K562 (cell line): ENCODE data around the gene GTPBP6. TPM values are rescaled to one million over a fixed set of nuclear protein-coding genes. Genes with fewer than 3 reads are reported as not detected.

ENCODE experiments used
- ATAC-seq: fragments of 200-7000 bp; cut with Tn5 transposase; 3 replicates; pipeline ENCODE4 v1.9.1; 2020; ENCODE audit warnings: moderate library complexity
- BruUV-seq: library from RNA; stranded (reverse); fragments of 400-500 nt; replicated peaks from 2 replicates; lab custom pipeline; 2021; lab: Mats Ljungman, UMichigan
- CTCF ChIA-PET: fragments of 300-600 bp; formaldehyde crosslinking; extraction: SDS; loops from one replicate; lab custom pipeline; 2021; ENCODE audit warnings: low intra/inter-chr PET ratio; lab: Yijun Ruan, JAX
- POLR2A ChIA-PET: fragments of 300-600, 350-650 bp; sonication (Branson Sonifier 250); formaldehyde crosslinking; extraction: SDS; loops from one replicate; lab custom pipeline; 2021; ENCODE audit warnings: antibody characterized with exemption, inconsistent platforms; lab: Yijun Ruan, JAX
- DNase-seq, 4 experiments: peaks; one replicate each; pipeline versions ENCODE4 v3.0.0 to v3.0.0-alpha.2; 2011 to 2018; ENCODE audit warnings: low spot score in 3 of 4, mixed read lengths in 3 of 4; ENCODE audit errors: extremely low read depth in 1 of 4
- FAIRE-seq: peaks from 2 replicates; lab custom pipeline; 2011; peaks lifted over from hg19 to GRCh38; lab: Jason Lieb, UNC
- H2AFZ ChIP-seq: 2 replicates; pipeline ENCODE4 v1.6.0; 2011; ENCODE audit warnings: low read depth, low read length, control low read depth, inconsistent platforms
- H3K27ac ChIP-seq: fragments of 200-600 bp; 3 replicates; pipeline ENCODE4 v1.8.0; 2011; ENCODE audit warnings: low read depth, mild to moderate bottlenecking, control low read depth, inconsistent platforms, low read length, moderate library complexity, mixed read lengths; ENCODE audit errors: extremely low read depth
- H3K27me3 ChIP-seq, 2 experiments: fragments of 300-600 bp in 1 of 2; 2 replicates in 1 of 2; 3 replicates in 1 of 2; pipeline versions ENCODE4 v1.6.0 to v1.8.0; 2011; ENCODE audit warnings: inconsistent platforms in 2 of 2, low read length in 2 of 2, mild to moderate bottlenecking in 1 of 2, mixed read lengths in 1 of 2, moderate library complexity in 1 of 2; ENCODE audit not compliant: control insufficient read depth in 2 of 2, insufficient read depth in 2 of 2
- H3K36me3 ChIP-seq: fragments of 300-600 bp; 3 replicates; pipeline ENCODE4 v1.8.0; 2011; ENCODE audit warnings: mild to moderate bottlenecking, low read length, inconsistent platforms; ENCODE audit not compliant: control insufficient read depth, insufficient read depth
- H3K4me1 ChIP-seq, 2 experiments: fragments of 200-600 bp in 1 of 2; replicated peaks in 1 of 2; 2 replicates in 1 of 2; 3 replicates in 1 of 2; pipeline versions ENCODE4 v1.5.1 to v1.8.0; 2011; ENCODE audit warnings: inconsistent platforms in 2 of 2, low read length in 2 of 2, mild to moderate bottlenecking in 1 of 2, mixed read lengths in 1 of 2, moderate library complexity in 1 of 2; ENCODE audit not compliant: control insufficient read depth in 2 of 2, insufficient read depth in 2 of 2
- H3K4me2 ChIP-seq: 2 replicates; pipeline ENCODE4 v1.6.1; 2011; ENCODE audit warnings: low read length, control low read depth, inconsistent platforms, mixed read lengths; ENCODE audit not compliant: insufficient read depth
- H3K4me3 ChIP-seq: fragments of 200-600 bp; sonication (generic), shearing (Covaris generic); 2 replicates; pipeline ENCODE4 v1.5.1; 2016; ENCODE audit warnings: control low read depth, inconsistent platforms
- H3K79me2 ChIP-seq: fragments of 200-600 bp; 3 replicates; pipeline ENCODE4 v1.8.0; 2011; ENCODE audit warnings: low read length, inconsistent platforms; ENCODE audit not compliant: control insufficient read depth, insufficient read depth
- H3K9ac ChIP-seq, 2 experiments: 2 replicates each; pipeline versions ENCODE4 v1.6.0 to v1.6.1; 2011; ENCODE audit warnings: low read depth in 2 of 2, low read length in 2 of 2, control low read depth in 1 of 2, inconsistent platforms in 1 of 2, mild to moderate bottlenecking in 1 of 2, mixed read lengths in 1 of 2; ENCODE audit not compliant: insufficient read depth in 1 of 2
- H3K9me1 ChIP-seq: one replicate; pipeline ENCODE4 v1.6.0; 2011; ENCODE audit warnings: inconsistent platforms, mild to moderate bottlenecking, low read length, moderate library complexity; ENCODE audit not compliant: control insufficient read depth, insufficient read depth
- H3K9me3 ChIP-seq: replicated peaks from 2 replicates; pipeline ENCODE4 v1.5.1; 2011; ENCODE audit warnings: low read depth, low read length, inconsistent platforms; ENCODE audit not compliant: control insufficient read depth, insufficient read depth
- H4K20me1 ChIP-seq: replicated peaks from 2 replicates; pipeline ENCODE4 v1.6.1; 2011; ENCODE audit warnings: low read length, inconsistent platforms, mixed read lengths; ENCODE audit not compliant: control insufficient read depth, insufficient read depth
- HMG20A ChIP-seq: fragments of 450-650 bp; formaldehyde crosslinking; conservative IDR thresholded peaks from 2 replicates; pipeline ENCODE4 v1.4.0; 2020; ENCODE audit warnings: mild to moderate bottlenecking, mixed read lengths
- POLR2G ChIP-seq: fragments of 200-400 bp; formaldehyde crosslinking; IDR thresholded peaks from 2 replicates; pipeline ENCODE4 v1.6.1; 2017; ENCODE audit warnings: low read depth, mild to moderate bottlenecking, antibody characterized with exemption, low read length, moderate library complexity
- POLR2H ChIP-seq: IDR thresholded peaks from 2 replicates; pipeline ENCODE4 v1.6.1; 2016; ENCODE audit warnings: missing genetic modification characterization, low read depth, mild to moderate bottlenecking, control low read depth, missing compliant biosample characterization, moderate library complexity
- RBFOX2 ChIP-seq: fragments of 200-400 bp; formaldehyde crosslinking; IDR thresholded peaks from 2 replicates; pipeline ENCODE4 v1.6.1; 2017; ENCODE audit warnings: low read depth, mild to moderate bottlenecking, low read length, moderate library complexity
- RBM22 ChIP-seq: fragments of 200-400 bp; formaldehyde crosslinking; IDR thresholded peaks from 2 replicates; pipeline ENCODE4 v1.6.1; 2018; ENCODE audit warnings: low read length, low read depth; ENCODE audit not compliant: poor library complexity, severe bottlenecking
- RBM34 ChIP-seq: fragments of 200-400 bp; formaldehyde crosslinking; IDR thresholded peaks from 2 replicates; pipeline ENCODE4 v1.6.1; 2018; ENCODE audit warnings: low read length, borderline replicate concordance; ENCODE audit not compliant: insufficient read depth
- WGBS: fragments of 100-300 bp; shearing (Covaris generic); methylation state at CpG from one replicate; pipeline ENCODE4 v1.1.6; 2016; ENCODE audit warnings: low coverage, mixed read lengths; ENCODE audit not compliant: insufficient coverage; ENCODE audit errors: missing lambda C conversion rate; 5-methylcytosine and 5-hydroxymethylcytosine counted together
- in situ Hi-C: fragments of 300-500 bp; cut with MboI; formaldehyde crosslinking; loops from 4 replicates; pipeline ENCODE4 v1.15.0; 2018; ENCODE audit warnings: inconsistent platforms, mixed read lengths
- intact Hi-C: fragments of 100-400 bp; cut with micrococcal nuclease; formaldehyde crosslinking; loops from 2 replicates; pipeline ENCODE4 v1.14.2; 2022
- polyA plus RNA-seq, 8 experiments: library from polyadenylated mRNA; depleted of rRNA in 4 of 8; stranded (reverse) in 5 of 8; unstranded in 3 of 8; fragments of >200 nt; fragmentation: Nextera tagmentation in 2 of 8; fragmentation: Illumina TruSeq in 1 of 8; extraction: Ambion mirVana in 2 of 8; extraction: Trizol in 1 of 8; gene quantifications; 2 replicates each; pipeline versions ENCODE4 v1.2.1 to v1.2.3, GENCODE V29; 2011 to 2014; ENCODE audit warnings: inconsistent platforms in 1 of 8, missing spikeins in 1 of 8
- total RNA-seq, 7 experiments: library from RNA; depleted of rRNA in 6 of 7; stranded (reverse); fragments of >200 nt in 6 of 7; fragmentation: Illumina TruSeq in 2 of 7; extraction: Trizol in 2 of 7; gene quantifications; 2 replicates each; pipeline versions ENCODE4 v1.2.1 to v1.2.3, GENCODE V29; 2011 to 2021; ENCODE audit warnings: low replicate concordance in 1 of 7
- TF ChIP-seq, protein P1 (sequence below): fragments of 450-650 bp; IDR thresholded peaks from 2 replicates; pipeline ENCODE4 v1.7.1; 2018; ENCODE audit warnings: mild to moderate bottlenecking, low read depth; ENCODE audit not compliant: partially characterized antibody

GTPBP6 gene
- total and polyA plus RNA-seq, 9 of the 15 experiments (the other 6 are each of a cell fraction or from before 2014, with no cell fraction given) = 0.24 to 35.2 (median 8.0) TPM

DNA sequence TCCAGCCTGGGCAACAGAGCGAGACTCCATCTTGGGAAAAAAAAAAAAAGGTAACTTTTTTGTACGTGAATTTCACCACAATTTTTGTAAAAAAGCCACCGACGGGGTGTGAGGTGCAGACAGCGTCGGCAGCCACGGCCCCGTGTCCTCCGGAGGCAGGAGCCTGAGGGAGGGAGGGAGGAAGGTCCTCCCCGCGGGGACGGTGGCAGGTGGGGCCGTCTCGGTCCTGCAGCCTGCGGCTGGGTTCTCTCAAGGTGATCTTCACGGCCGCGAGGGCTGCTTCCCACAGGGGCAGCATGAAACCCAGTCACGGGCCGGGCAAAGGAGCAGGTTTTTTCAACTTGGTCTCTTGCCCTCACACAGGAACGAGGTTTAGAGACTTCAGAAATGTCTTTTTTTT is 23.5 kb downstream of the GTPBP6 start:
- H3K79me2 ChIP-seq = no peaks in the 10 kb centered on the region

More for the DNA sequence above, 23.5 kb downstream of the GTPBP6 start:
- DNase-seq (no peak), FAIRE-seq (no peak), ATAC-seq (no peak)
- H3K27ac ChIP-seq = no peak overlapping the region
- ChIA-PET CTCF (no interaction called here), POLR2A (no interaction called here)
- H3K9me3 ChIP-seq = no peaks in the 10 kb centered on the region
- H3K36me3 ChIP-seq = peaks cover 60% of the 10 kb centered on the region; the same call in 2 of the 3 replicates
- H3K4me1 ChIP-seq = no peaks in the 10 kb centered on the region
- BruUV-seq = no TSS peak
- 87% methylated on average over 5 of the region's 21 CpGs for WGBS
- H4K20me1 ChIP-seq = no peaks in the 10 kb centered on the region
- H3K4me2 ChIP-seq = no peak overlapping the region
- in situ Hi-C loops = no loop called here
- H2AFZ ChIP-seq = no peak overlapping the region
- TF ChIP-seq POLR2H (tag) (no peak), RBM34 (no peak), RBFOX2 (peak; percentile 32; the same call in 1 of the 2 replicates), POLR2G (peak; percentile 60; the same call in 1 of the 2 replicates), RBM22 (peak; percentile 27), HMG20A (CRISPR knock-in tag) (no peak)
- TF ChIP-seq, protein P1, sequence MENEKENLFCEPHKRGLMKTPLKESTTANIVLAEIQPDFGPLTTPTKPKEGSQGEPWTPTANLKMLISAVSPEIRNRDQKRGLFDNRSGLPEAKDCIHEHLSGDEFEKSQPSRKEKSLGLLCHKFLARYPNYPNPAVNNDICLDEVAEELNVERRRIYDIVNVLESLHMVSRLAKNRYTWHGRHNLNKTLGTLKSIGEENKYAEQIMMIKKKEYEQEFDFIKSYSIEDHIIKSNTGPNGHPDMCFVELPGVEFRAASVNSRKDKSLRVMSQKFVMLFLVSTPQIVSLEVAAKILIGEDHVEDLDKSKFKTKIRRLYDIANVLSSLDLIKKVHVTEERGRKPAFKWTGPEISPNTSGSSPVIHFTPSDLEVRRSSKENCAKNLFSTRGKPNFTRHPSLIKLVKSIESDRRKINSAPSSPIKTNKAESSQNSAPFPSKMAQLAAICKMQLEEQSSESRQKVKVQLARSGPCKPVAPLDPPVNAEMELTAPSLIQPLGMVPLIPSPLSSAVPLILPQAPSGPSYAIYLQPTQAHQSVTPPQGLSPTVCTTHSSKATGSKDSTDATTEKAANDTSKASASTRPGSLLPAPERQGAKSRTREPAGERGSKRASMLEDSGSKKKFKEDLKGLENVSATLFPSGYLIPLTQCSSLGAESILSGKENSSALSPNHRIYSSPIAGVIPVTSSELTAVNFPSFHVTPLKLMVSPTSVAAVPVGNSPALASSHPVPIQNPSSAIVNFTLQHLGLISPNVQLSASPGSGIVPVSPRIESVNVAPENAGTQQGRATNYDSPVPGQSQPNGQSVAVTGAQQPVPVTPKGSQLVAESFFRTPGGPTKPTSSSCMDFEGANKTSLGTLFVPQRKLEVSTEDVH = no peak
- H3K9ac ChIP-seq = no peak overlapping the region
- no peaks in the 10 kb centered on the region for H3K9me1 ChIP-seq
- intact Hi-C loops = no loop called here
- H3K27me3 ChIP-seq = no peaks in the 10 kb centered on the region
- H3K4me3 ChIP-seq = no peak overlapping the region
